Loucy (cell line): ENCODE data around the gene KSR2.

ENCODE experiments used
- H2AFZ ChIP-seq: fragments of 200-600 bp; sonication (generic); 2 replicates; pipeline ENCODE4 v1.6.0; 2016; ENCODE audit warnings: antibody characterized with exemption, mild to moderate bottlenecking, low read length, moderate library complexity
- H3F3A ChIP-seq: fragments of 200-600 bp; 2 replicates; pipeline ENCODE4 v1.6.0; 2016; ENCODE audit warnings: antibody characterized with exemption, low read depth, mild to moderate bottlenecking
- H3K27me3 ChIP-seq: fragments of 200-600 bp; sonication (generic); 2 replicates; pipeline ENCODE4 v1.6.1; 2014; ENCODE audit warnings: low read length, mild to moderate bottlenecking; ENCODE audit not compliant: insufficient read depth, poor library complexity, severe bottlenecking
- H3K36me3 ChIP-seq: fragments of 200-600 bp; sonication (generic); 2 replicates; pipeline ENCODE4 v1.6.1; 2016; ENCODE audit warnings: low read length; ENCODE audit not compliant: insufficient read depth
- H3K4me1 ChIP-seq: fragments of 200-600 bp; sonication (generic); 2 replicates; pipeline ENCODE4 v1.5.1; 2014; ENCODE audit warnings: low read length, mild to moderate bottlenecking; ENCODE audit not compliant: insufficient read depth, poor library complexity, severe bottlenecking
- H3K4me2 ChIP-seq: fragments of 200-600 bp; sonication (generic); 2 replicates; pipeline ENCODE4 v1.6.0; 2014; ENCODE audit warnings: antibody characterized with exemption, low read length, low read depth, mild to moderate bottlenecking; ENCODE audit not compliant: poor library complexity, severe bottlenecking
- H3K4me3 ChIP-seq: fragments of 200-600 bp; sonication (generic); 2 replicates; pipeline ENCODE4 v1.5.1; 2014; ENCODE audit warnings: low read length, mild to moderate bottlenecking, mixed read lengths; ENCODE audit not compliant: poor library complexity, severe bottlenecking
- H3K79me2 ChIP-seq: fragments of 200-600 bp; sonication (generic); 2 replicates; pipeline ENCODE4 v1.6.1; 2014; ENCODE audit warnings: low read length; ENCODE audit not compliant: insufficient read depth
- H3K9ac ChIP-seq: fragments of 200-600 bp; sonication (generic); 2 replicates; pipeline ENCODE4 v1.6.0; 2014; ENCODE audit warnings: mild to moderate bottlenecking, low read depth, low read length, moderate library complexity; ENCODE audit not compliant: poor library complexity, severe bottlenecking
- H3K9me2 ChIP-seq: fragments of 200-600 bp; sonication (generic); replicated peaks from 2 replicates; pipeline ENCODE4 v1.6.1; 2016; ENCODE audit warnings: low read depth, low read length, mixed read lengths
- H3K9me3 ChIP-seq: fragments of 200-600 bp; sonication (generic); 2 replicates; pipeline ENCODE4 v1.6.1; 2014; ENCODE audit warnings: mild to moderate bottlenecking, antibody characterized with exemption, low read length, low read depth; ENCODE audit not compliant: insufficient read depth
- H4K20me1 ChIP-seq: fragments of 200-600 bp; sonication (generic); 2 replicates; pipeline ENCODE4 v1.6.0; 2014; ENCODE audit warnings: antibody characterized with exemption, low read length, mild to moderate bottlenecking; ENCODE audit not compliant: insufficient read depth, poor library complexity, severe bottlenecking
- CTCF ChIP-seq: fragments of 200-600 bp; sonication (generic); conservative IDR thresholded peaks from 2 replicates; pipeline ENCODE4 v1.5.1; 2014; ENCODE audit warnings: mild to moderate bottlenecking, antibody characterized with exemption, low read length
- EZH2phosphoT487 ChIP-seq: fragments of 200-600 bp; IDR thresholded peaks from 2 replicates; pipeline ENCODE4 v1.6.1; 2018; ENCODE audit warnings: antibody characterized with exemption, mild to moderate bottlenecking, moderate library complexity, borderline replicate concordance

The KSR2 gene

GRCh38 chr12:117900561-117900960 lies 68.2 kb downstream of the KSR2 start:
- Histone ChIP-seq H3K36me3 (no peaks in the 10 kb centered on the region), H3F3A (no peaks in the 10 kb centered on the region), H4K20me1 (no peaks in the 10 kb centered on the region), H3K4me1 (no peaks in the 10 kb centered on the region), H3K9ac (no peak overlapping the region), H3K79me2 (no peaks in the 10 kb centered on the region), H3K4me2 (no peak overlapping the region), H2AFZ (no peak overlapping the region), H3K9me2 (no peaks in the 10 kb centered on the region), H3K9me3 (no peaks in the 10 kb centered on the region; the same call in 1 of the 2 replicates), H3K4me3 (no peak overlapping the region), H3K27me3 (no peaks in the 10 kb centered on the region)
- TF ChIP-seq EZH2phosphoT487, result no peak
- no peak for TF ChIP-seq CTCF

DNA sequence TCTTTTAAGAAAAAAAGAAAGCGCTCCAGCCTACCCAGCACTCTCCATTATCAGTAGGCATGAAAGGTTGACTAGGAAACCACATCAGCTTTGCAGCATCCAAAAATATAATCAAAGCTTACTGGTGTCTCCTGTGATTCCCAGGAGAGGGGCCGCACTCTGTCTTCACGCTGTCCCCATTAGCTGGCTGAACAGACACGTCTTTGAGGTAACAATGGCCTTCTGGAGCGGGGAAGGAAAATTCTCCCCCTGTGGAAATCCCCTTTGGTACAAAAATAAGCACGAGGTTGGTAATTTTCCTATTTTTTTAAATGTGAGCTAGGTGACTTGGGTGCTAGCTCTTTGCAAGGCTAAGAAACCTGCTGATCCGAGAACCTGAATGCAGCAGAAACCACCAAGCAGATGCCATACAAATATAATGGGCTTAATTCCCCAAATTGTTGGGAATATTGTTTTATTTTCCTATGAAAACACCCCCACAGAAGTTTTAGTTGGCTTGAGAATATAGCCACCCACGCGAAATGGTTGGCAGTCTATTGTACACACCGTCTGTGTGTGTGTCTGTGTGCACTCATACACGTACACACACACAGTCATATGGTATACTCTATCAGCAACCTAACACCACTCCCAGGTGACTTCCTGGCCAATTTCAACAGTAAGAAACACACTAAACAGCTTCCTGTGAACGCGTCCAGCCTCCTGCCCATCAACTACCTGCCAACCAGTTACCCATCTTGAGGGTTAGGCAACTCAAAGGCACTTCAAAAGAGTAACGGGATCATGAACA lies 71.2 kb downstream of the KSR2 start:
- no peaks in the 10 kb centered on the region for H3K9me2 ChIP-seq
- TF ChIP-seq EZH2phosphoT487, result no peak
- no peak for TF ChIP-seq CTCF

DNA sequence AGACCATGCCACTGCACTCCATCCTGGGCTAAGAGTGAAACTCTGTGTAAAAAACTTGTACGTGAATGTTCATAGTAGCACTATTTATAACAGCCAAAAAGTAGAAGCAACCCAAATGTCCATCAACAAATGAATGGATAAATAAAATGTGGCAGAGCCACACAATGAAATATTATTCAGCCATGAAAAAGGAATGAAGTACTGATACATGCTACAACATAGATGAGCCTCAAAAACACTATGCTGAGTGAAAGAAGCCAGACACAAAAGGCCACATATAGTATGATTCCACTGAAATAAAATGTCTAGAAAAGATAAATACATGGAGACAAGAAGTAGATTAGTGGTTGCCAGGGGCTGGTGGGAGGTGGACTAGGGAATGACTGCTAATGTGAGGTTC lies 72.8 kb downstream of the KSR2 start:
- H3K4me1 ChIP-seq, result no peaks in the 10 kb centered on the region
- H3K4me2 ChIP-seq, result no peak overlapping the region
- no peak overlapping the region for H3K4me3 ChIP-seq
- no peak for TF ChIP-seq EZH2phosphoT487
- no peak for TF ChIP-seq CTCF
- H3K9ac ChIP-seq, result no peak overlapping the region
- H3K9me3 ChIP-seq, result no peaks in the 10 kb centered on the region; the same call in 1 of the 2 replicates
- no peaks in the 10 kb centered on the region for H3K36me3 ChIP-seq
- H3F3A ChIP-seq, result no peaks in the 10 kb centered on the region
- no peaks in the 10 kb centered on the region for H3K27me3 ChIP-seq
- H3K9me2 ChIP-seq, result no peaks in the 10 kb centered on the region
- no peaks in the 10 kb centered on the region for H4K20me1 ChIP-seq
- no peak overlapping the region for H2AFZ ChIP-seq
- H3K79me2 ChIP-seq, result no peaks in the 10 kb centered on the region

More for the DNA sequence above, 71.2 kb downstream of the KSR2 start:
- Histone ChIP-seq H3K4me1 (no peaks in the 10 kb centered on the region), H3K79me2 (no peaks in the 10 kb centered on the region), H4K20me1 (no peaks in the 10 kb centered on the region), H3K9ac (no peak overlapping the region), H2AFZ (no peak overlapping the region), H3K4me2 (no peak overlapping the region), H3F3A (no peaks in the 10 kb centered on the region), H3K36me3 (no peaks in the 10 kb centered on the region), H3K27me3 (no peaks in the 10 kb centered on the region), H3K9me3 (no peaks in the 10 kb centered on the region; the same call in 1 of the 2 replicates), H3K4me3 (no peak overlapping the region)
